Measurements from ENCODE around the gene RARB. TPM values are rescaled to one million over a fixed set of nuclear protein-coding genes. Genes with fewer than 3 reads are reported as not detected.

The RARB gene
- total and polyA plus RNA-seq, 4 donors: 1.5 to 24.5 (median 4.1) TPM

GRCh38 chr3:25386686-25387255, 41.3 kb upstream of the RARB start:
- no peak for TF ChIP-seq CTCF (IDR thresholded peaks at IDR 0.05; ENCODE audit: control extremely low read depth, extremely low read depth)
- WGBS, 2 donors: 94% methylated on average over 4 of the region's 4 CpGs
- Histone ChIP-seq H3K36me3 (ENCODE audit: control insufficient read depth in 4 of 4, insufficient read depth in 4 of 4, low read length in 4 of 4) (no peaks in the 10 kb centered on the region), H3K4me3 (no peak overlapping the region), H3K27me3 (ENCODE audit: control insufficient read depth in 3 of 3, insufficient read depth in 3 of 3, low read length in 2 of 3) (no peaks in the 10 kb centered on the region), H3K4me1 (ENCODE audit: control insufficient read depth in 5 of 5, insufficient read depth in 5 of 5, low read length in 5 of 5) (peaks cover 0 to 3% (median 0%) of the 10 kb centered on the region in 5 donors), H3K27ac (ENCODE audit: low read depth in 1 of 2, low read length in 1 of 2) (no peak overlapping the region), H3K9me3 (ENCODE audit: control insufficient read depth in 4 of 4, insufficient read depth in 3 of 4, low read length in 3 of 4) (no peaks in the 10 kb centered on the region), H3K9ac (ENCODE audit: insufficient read depth in 1 of 2, low read length in 2 of 2) (no peak overlapping the region)
- DNase-seq (no peak), ATAC-seq (ENCODE audit: insufficient read depth, low FRiP score) (no peak)

GRCh38 chr3:25390605-25391004, 37.5 kb upstream of the RARB start:
- no peaks in the 10 kb centered on the region for H3K36me3 ChIP-seq (ENCODE audit: control insufficient read depth in 4 of 4, insufficient read depth in 4 of 4, low read length in 4 of 4)
- no peaks in the 10 kb centered on the region for H3K9me3 ChIP-seq (ENCODE audit: control insufficient read depth in 4 of 4, insufficient read depth in 3 of 4, low read length in 3 of 4)
- H3K9ac ChIP-seq (ENCODE audit: insufficient read depth in 1 of 2, low read length in 2 of 2): no peak overlapping the region
- no peaks in the 10 kb centered on the region for H3K4me1 ChIP-seq (ENCODE audit: control insufficient read depth in 5 of 5, insufficient read depth in 5 of 5, low read length in 5 of 5)
- no peak overlapping the region for H3K27ac ChIP-seq (ENCODE audit: low read depth in 1 of 2, low read length in 1 of 2)
- ATAC-seq (ENCODE audit: insufficient read depth, low FRiP score): no peak
- no peaks in the 10 kb centered on the region for H3K27me3 ChIP-seq (ENCODE audit: control insufficient read depth in 3 of 3, insufficient read depth in 3 of 3, low read length in 2 of 3)
- no peak for DNase-seq
- WGBS, 2 donors: 79 to 95% methylated on average over 3 of the region's 3 CpGs
- H3K4me3 ChIP-seq: no peak overlapping the region
- TF ChIP-seq CTCF (IDR thresholded peaks at IDR 0.05; ENCODE audit: control extremely low read depth, extremely low read depth): no peak

GRCh38 chr3:25396251-25396650, 31.8 kb upstream of the RARB start:
- H3K4me3 ChIP-seq: no peak overlapping the region
- WGBS, 2 donors: 92 to 94% methylated on average over 2 of the region's 2 CpGs
- no peak for TF ChIP-seq CTCF (IDR thresholded peaks at IDR 0.05; ENCODE audit: control extremely low read depth, extremely low read depth)

GRCh38 chr3:25396686-25397085, 31.4 kb upstream of the RARB start:
- Histone ChIP-seq H3K36me3 (ENCODE audit: control insufficient read depth in 4 of 4, insufficient read depth in 4 of 4, low read length in 4 of 4) (no peaks in the 10 kb centered on the region), H3K4me3 (no peak overlapping the region), H3K9ac (ENCODE audit: insufficient read depth in 1 of 2, low read length in 2 of 2) (no peak overlapping the region), H3K27me3 (ENCODE audit: control insufficient read depth in 3 of 3, insufficient read depth in 3 of 3, low read length in 2 of 3) (no peaks in the 10 kb centered on the region), H3K9me3 (ENCODE audit: control insufficient read depth in 4 of 4, insufficient read depth in 3 of 4, low read length in 3 of 4) (peaks cover 0 to 2% (median 0%) of the 10 kb centered on the region in 4 donors), H3K27ac (ENCODE audit: low read depth in 1 of 2, low read length in 1 of 2) (no peak overlapping the region), H3K4me1 (ENCODE audit: control insufficient read depth in 5 of 5, insufficient read depth in 5 of 5, low read length in 5 of 5) (no peaks in the 10 kb centered on the region)
- DNase-seq: no peak
- 95 to 96% methylated on average over 4 of the region's 4 CpGs for WGBS, 2 donors
- no peak for ATAC-seq (ENCODE audit: insufficient read depth, low FRiP score)
- no peak for TF ChIP-seq CTCF (IDR thresholded peaks at IDR 0.05; ENCODE audit: control extremely low read depth, extremely low read depth)

More at GRCh38 chr3:25396251-25396650, 31.8 kb upstream of the RARB start:
- Histone ChIP-seq H3K9me3 (ENCODE audit: control insufficient read depth in 4 of 4, insufficient read depth in 3 of 4, low read length in 3 of 4) (peaks cover 0 to 2% (median 0%) of the 10 kb centered on the region in 4 donors), H3K4me1 (ENCODE audit: control insufficient read depth in 5 of 5, insufficient read depth in 5 of 5, low read length in 5 of 5) (no peaks in the 10 kb centered on the region), H3K27me3 (ENCODE audit: control insufficient read depth in 3 of 3, insufficient read depth in 3 of 3, low read length in 2 of 3) (no peaks in the 10 kb centered on the region), H3K27ac (ENCODE audit: low read depth in 1 of 2, low read length in 1 of 2) (no peak overlapping the region), H3K9ac (ENCODE audit: insufficient read depth in 1 of 2, low read length in 2 of 2) (no peak overlapping the region), H3K36me3 (ENCODE audit: control insufficient read depth in 4 of 4, insufficient read depth in 4 of 4, low read length in 4 of 4) (no peaks in the 10 kb centered on the region)
- no peak for DNase-seq
- ATAC-seq (ENCODE audit: insufficient read depth, low FRiP score): no peak
